WTC11 (cell line): ENCODE data around the gene ENTPD6. TPM values are rescaled to one million over a fixed set of nuclear protein-coding genes. Genes with fewer than 3 reads are reported as not detected.
A peak's percentile ranks its signal among the peaks of the same experiment; 100 is the strongest.

Experiments used
- ATAC-seq: fragments of 200-7000 bp; cut with Tn5 transposase; 2 replicates; pipeline ENCODE4 v1.10.0; 2021; ENCODE audit warnings: mild to moderate bottlenecking, moderate library complexity
- CTCF ChIA-PET: fragments of 300-600 bp; sonication (Branson Sonifier 250); formaldehyde crosslinking; loops from one replicate; lab custom pipeline; 2021; ENCODE audit warnings: antibody characterized with exemption; lab: Charles Lee
- POLR2A ChIA-PET: fragments of 350-600 bp; sonication (Branson Sonifier 250); formaldehyde crosslinking; loops from one replicate; lab custom pipeline; 2021; ENCODE audit warnings: antibody characterized with exemption; lab: Charles Lee
- DNase-seq: peaks from one replicate; pipeline ENCODE4 v3.0.0; 2021; ENCODE audit warnings: low spot score
- H3K27ac Mint-ChIP-seq: 2 replicates; pipeline ENCODE4 v1.8.0; 2021; ENCODE audit warnings: mixed read lengths
- H3K27me3 Mint-ChIP-seq: 2 replicates; pipeline ENCODE4 v1.8.0; 2021; ENCODE audit warnings: low read depth, mild to moderate bottlenecking, moderate library complexity, mixed read lengths
- H3K36me3 Mint-ChIP-seq: 2 replicates; pipeline ENCODE4 v1.8.0; 2021; ENCODE audit warnings: mixed read lengths
- H3K4me1 Mint-ChIP-seq: 2 replicates; pipeline ENCODE4 v1.8.0; 2022; ENCODE audit warnings: mixed read lengths
- H3K4me3 Mint-ChIP-seq: 2 replicates; pipeline ENCODE4 v1.8.0; 2021; ENCODE audit warnings: mild to moderate bottlenecking, moderate library complexity, mixed read lengths
- H3K9me3 Mint-ChIP-seq: 2 replicates; pipeline ENCODE4 v1.8.0; 2021; ENCODE audit warnings: mixed read lengths
- AR ChIP-seq: fragments of 250-450 bp; sonication (Bioruptor Pico); IDR thresholded peaks from 2 replicates; pipeline ENCODE4 v1.9.0; 2021; ENCODE audit warnings: mild to moderate bottlenecking
- ARID4B ChIP-seq: sonication (generic); formaldehyde crosslinking; IDR thresholded peaks from 2 replicates; pipeline ENCODE4 v1.8.0; 2023; ENCODE audit warnings: missing genetic modification reagents, mild to moderate bottlenecking, borderline replicate concordance
- ERG ChIP-seq: fragments of 250-450 bp; sonication (Bioruptor Pico); IDR thresholded peaks from 2 replicates; pipeline ENCODE4 v1.8.0; 2021; ENCODE audit warnings: mild to moderate bottlenecking
- GTF2I ChIP-seq: fragments of 250-450 bp; sonication (Bioruptor Pico); conservative IDR thresholded peaks from 2 replicates; pipeline ENCODE4 v1.4.0; 2021; ENCODE audit warnings: mild to moderate bottlenecking
- IRF2 ChIP-seq: sonication (generic); formaldehyde crosslinking; IDR thresholded peaks from 2 replicates; pipeline ENCODE4 v1.8.0; 2022; ENCODE audit warnings: low read depth, missing genetic modification reagents, borderline replicate concordance
- JAZF1 ChIP-seq: fragments of 250-450 bp; sonication (Bioruptor Pico); IDR thresholded peaks from 2 replicates; pipeline ENCODE4 v1.9.0; 2021; ENCODE audit warnings: moderate library complexity, mild to moderate bottlenecking, inconsistent platforms
- JUN ChIP-seq: sonication (generic); formaldehyde crosslinking; IDR thresholded peaks from 2 replicates; pipeline ENCODE4 v1.8.0; 2023; ENCODE audit warnings: mild to moderate bottlenecking, missing genetic modification reagents
- MAX ChIP-seq: sonication (generic); formaldehyde crosslinking; IDR thresholded peaks from 2 replicates; pipeline ENCODE4 v1.8.0; 2022; ENCODE audit warnings: mild to moderate bottlenecking, missing genetic modification reagents
- MXD4 ChIP-seq: fragments of 250-450 bp; sonication (Bioruptor Pico); IDR thresholded peaks from 2 replicates; pipeline ENCODE4 v1.8.0; 2021; ENCODE audit warnings: mild to moderate bottlenecking, moderate library complexity, borderline replicate concordance
- NFYB ChIP-seq: sonication (generic); formaldehyde crosslinking; conservative IDR thresholded peaks from 2 replicates; pipeline ENCODE4 v1.8.0; 2022; ENCODE audit warnings: low read depth, missing genetic modification reagents
- NR3C1 ChIP-seq: sonication (generic); formaldehyde crosslinking; conservative IDR thresholded peaks from 2 replicates; pipeline ENCODE4 v1.8.1; 2023; ENCODE audit warnings: low read depth, mild to moderate bottlenecking, missing genetic modification reagents
- OVOL2 ChIP-seq: fragments of 250-450 bp; sonication (Bioruptor Pico); IDR thresholded peaks from 2 replicates; pipeline ENCODE4 v1.9.0; 2021; ENCODE audit warnings: mild to moderate bottlenecking, borderline replicate concordance
- RELA ChIP-seq: sonication (generic); formaldehyde crosslinking; IDR thresholded peaks from 2 replicates; pipeline ENCODE4 v1.8.1; 2022; ENCODE audit warnings: missing genetic modification reagents, mild to moderate bottlenecking, borderline replicate concordance
- SMAD3 ChIP-seq: sonication (generic); formaldehyde crosslinking; IDR thresholded peaks from 2 replicates; pipeline ENCODE4 v1.8.0; 2022; ENCODE audit warnings: missing genetic modification reagents, mild to moderate bottlenecking, borderline replicate concordance
- SP1 ChIP-seq: sonication (generic); formaldehyde crosslinking; conservative IDR thresholded peaks from 2 replicates; pipeline ENCODE4 v1.8.1; 2022; ENCODE audit warnings: missing genetic modification reagents
- TCF7 ChIP-seq: sonication (generic); formaldehyde crosslinking; IDR thresholded peaks from 2 replicates; pipeline ENCODE4 v1.8.0; 2022; ENCODE audit warnings: mild to moderate bottlenecking, low read depth, missing genetic modification reagents, moderate library complexity
- ZBTB21 ChIP-seq: sonication (generic); formaldehyde crosslinking; IDR thresholded peaks from 2 replicates; pipeline ENCODE4 v1.8.1; 2023; ENCODE audit warnings: mild to moderate bottlenecking, missing genetic modification reagents, borderline replicate concordance
- ZNF416 ChIP-seq: fragments of 250-450 bp; sonication (Bioruptor Pico); IDR thresholded peaks from 2 replicates; pipeline ENCODE4 v1.9.0; 2021; ENCODE audit warnings: mild to moderate bottlenecking, inconsistent platforms
- total RNA-seq: library from RNA; stranded (reverse); gene quantifications from 3 replicates; pipeline ENCODE4 v1.2.3, GENCODE V29; 2021

Gene ENTPD6
- total RNA-seq, 1 experiment from 2014 or later = 56.9 TPM

GRCh38 chr20:25197870-25198190, 2.3 kb downstream of the ENTPD6 start:
- CTCF ChIA-PET = no interaction called here
- no peak for ATAC-seq
- Mint-ChIP-seq H3K36me3 (no peaks in the 10 kb centered on the region), H3K27ac (no peak overlapping the region; the same call in 1 of the 2 replicates), H3K4me1 (peaks cover 32% of the 10 kb centered on the region), H3K4me3 (peak overlapping the region; percentile 96), H3K27me3 (no peaks in the 10 kb centered on the region; the same call in 1 of the 2 replicates)
- POLR2A ChIA-PET = no interaction called here
- TF ChIP-seq MXD4 (CRISPR knock-in tag) (no peak), MAX (CRISPR knock-in tag) (no peak), TCF7 (no peak), ARID4B (CRISPR knock-in tag) (no peak), AR (CRISPR knock-in tag) (no peak), JUN (no peak), ZBTB21 (CRISPR knock-in tag) (no peak), NFYB (CRISPR knock-in tag) (no peak), SP1 (CRISPR knock-in tag) (no peak), GTF2I (CRISPR knock-in tag) (no peak), JAZF1 (CRISPR knock-in tag) (no peak), OVOL2 (CRISPR knock-in tag) (no peak), SMAD3 (CRISPR knock-in tag) (no peak), ERG (CRISPR knock-in tag) (no peak), RELA (CRISPR knock-in tag) (no peak), IRF2 (CRISPR knock-in tag) (no peak), NR3C1 (CRISPR knock-in tag) (no peak), ZNF416 (CRISPR knock-in tag) (no peak)
- TF ChIP-seq, all 79 proteins: peak for 0
- DNase-seq = no peak
- H3K9me3 Mint-ChIP-seq = no peaks in the 10 kb centered on the region
